ENCODE results near the gene CCT4. TPM values are rescaled to one million over a fixed set of nuclear protein-coding genes. Genes with fewer than 3 reads are reported as not detected.
A peak's percentile ranks its signal among the peaks of the same experiment; 100 is the strongest.

Gene CCT4
- total RNA-seq, 1 experiment from 2014 or later = 203 TPM

DNA sequence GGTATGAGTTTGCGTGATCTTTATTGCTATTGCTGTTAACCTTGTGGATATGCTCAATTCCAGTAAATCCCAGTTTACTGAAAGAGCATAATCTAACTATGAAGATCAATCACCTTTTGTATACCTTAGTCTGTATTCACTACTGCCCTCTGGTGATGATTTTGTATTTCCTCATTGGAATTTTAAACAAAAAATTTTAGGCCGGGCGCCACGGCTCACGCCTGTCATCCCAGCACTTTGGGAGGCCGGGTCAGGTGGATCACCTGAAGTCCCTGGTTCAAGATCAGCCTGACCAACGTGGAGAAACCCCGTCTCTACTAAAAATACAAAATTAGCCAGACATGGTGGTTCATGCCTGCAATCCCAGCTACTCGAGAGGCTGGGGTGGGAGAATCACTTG, 22.1 kb upstream of the CCT4 start:
- H3K4me3 Mint-ChIP-seq (ENCODE audit: unreplicated experiment) = no peak overlapping the region
- peak; percentile 38 for DNase-seq (ENCODE audit: unreplicated experiment)
- ChIA-PET POLR2A (no interaction called here), CTCF (interaction anchor here (0.6 to 1.1 kb wide), 5 partner anchors 12 to 373 kb away, joined by 3 to 4 read pairs (median 3); no protein-coding TSS in a partner anchor)
- intact Hi-C loops (cut with micrococcal nuclease) = loop anchor here (10.0 kb wide), 1 partner anchor 864 kb away; no protein-coding TSS in a partner anchor
- TF ChIP-seq, protein P1, sequence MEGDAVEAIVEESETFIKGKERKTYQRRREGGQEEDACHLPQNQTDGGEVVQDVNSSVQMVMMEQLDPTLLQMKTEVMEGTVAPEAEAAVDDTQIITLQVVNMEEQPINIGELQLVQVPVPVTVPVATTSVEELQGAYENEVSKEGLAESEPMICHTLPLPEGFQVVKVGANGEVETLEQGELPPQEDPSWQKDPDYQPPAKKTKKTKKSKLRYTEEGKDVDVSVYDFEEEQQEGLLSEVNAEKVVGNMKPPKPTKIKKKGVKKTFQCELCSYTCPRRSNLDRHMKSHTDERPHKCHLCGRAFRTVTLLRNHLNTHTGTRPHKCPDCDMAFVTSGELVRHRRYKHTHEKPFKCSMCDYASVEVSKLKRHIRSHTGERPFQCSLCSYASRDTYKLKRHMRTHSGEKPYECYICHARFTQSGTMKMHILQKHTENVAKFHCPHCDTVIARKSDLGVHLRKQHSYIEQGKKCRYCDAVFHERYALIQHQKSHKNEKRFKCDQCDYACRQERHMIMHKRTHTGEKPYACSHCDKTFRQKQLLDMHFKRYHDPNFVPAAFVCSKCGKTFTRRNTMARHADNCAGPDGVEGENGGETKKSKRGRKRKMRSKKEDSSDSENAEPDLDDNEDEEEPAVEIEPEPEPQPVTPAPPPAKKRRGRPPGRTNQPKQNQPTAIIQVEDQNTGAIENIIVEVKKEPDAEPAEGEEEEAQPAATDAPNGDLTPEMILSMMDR (IDR thresholded peaks at IDR 0.05; ENCODE audit: unreplicated experiment) = no peak
- no peaks in the 10 kb centered on the region for H3K9me3 Mint-ChIP-seq (ENCODE audit: unreplicated experiment)
- BruUV-seq (replicated peaks) = no TSS peak
- no peaks in the 10 kb centered on the region for H3K4me1 Mint-ChIP-seq (ENCODE audit: insufficient read depth, unreplicated experiment)
- no peak overlapping the region for H3K27ac Mint-ChIP-seq (ENCODE audit: low read depth, unreplicated experiment)
- H3K36me3 Mint-ChIP-seq (ENCODE audit: insufficient read depth, unreplicated experiment) = no peaks in the 10 kb centered on the region
- no peaks in the 10 kb centered on the region for H3K27me3 Mint-ChIP-seq (ENCODE audit: insufficient read depth, unreplicated experiment)

DNA sequence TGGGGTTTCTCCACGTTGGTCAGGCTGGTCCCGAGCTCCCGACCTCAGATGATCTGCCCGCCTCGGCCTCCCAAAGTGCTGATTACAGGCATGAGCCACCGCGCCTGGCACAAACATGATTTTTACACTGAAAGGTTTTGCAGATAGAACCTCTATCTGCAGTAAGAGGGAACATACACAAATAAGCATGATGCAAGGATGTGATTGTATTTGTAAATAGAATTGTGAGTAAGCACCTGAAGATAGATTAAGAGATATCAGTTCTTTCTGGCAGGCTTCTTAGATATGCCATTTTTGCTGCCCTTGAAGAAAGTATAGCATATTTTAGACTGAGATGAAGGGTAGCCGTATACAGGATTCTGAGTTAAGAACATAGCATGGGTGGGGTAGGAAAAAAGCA, 20.7 kb upstream of the CCT4 start:
- Mint-ChIP-seq H3K27me3 (ENCODE audit: insufficient read depth, unreplicated experiment) (no peaks in the 10 kb centered on the region), H3K36me3 (ENCODE audit: insufficient read depth, unreplicated experiment) (peaks cover 6% of the 10 kb centered on the region), H3K4me3 (ENCODE audit: unreplicated experiment) (no peak overlapping the region), H3K4me1 (ENCODE audit: insufficient read depth, unreplicated experiment) (no peaks in the 10 kb centered on the region), H3K9me3 (ENCODE audit: unreplicated experiment) (no peaks in the 10 kb centered on the region), H3K27ac (ENCODE audit: low read depth, unreplicated experiment) (peak overlapping the region; percentile 1)
- POLR2A ChIA-PET = no interaction called here
- no TSS peak for BruUV-seq (replicated peaks)
- CTCF ChIA-PET = interaction anchor here (0.7 kb wide), 2 partner anchors 502 to 547 kb away, joined by 3 read pairs; no protein-coding TSS in a partner anchor
- no peak for DNase-seq (ENCODE audit: unreplicated experiment)
- TF ChIP-seq, protein P1 (IDR thresholded peaks at IDR 0.05; ENCODE audit: unreplicated experiment) = no peak
- intact Hi-C loops (cut with micrococcal nuclease) = no loop called here

DNA sequence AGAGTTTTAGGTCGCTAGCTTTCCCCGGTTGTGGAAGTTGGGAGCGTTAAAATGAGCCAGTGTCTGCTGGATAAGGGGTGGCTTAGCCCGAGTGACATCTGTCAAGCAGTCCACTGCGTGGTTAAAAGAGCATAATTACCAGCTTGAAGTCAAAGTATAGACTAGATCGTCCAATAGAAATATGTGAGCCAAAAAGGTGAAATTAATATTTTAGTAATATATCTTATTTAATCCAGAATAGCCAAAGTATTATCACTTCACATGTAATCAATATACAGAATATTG, 17.7 kb upstream of the CCT4 start:
- intact Hi-C loops (cut with micrococcal nuclease) = no loop called here
- ChIA-PET POLR2A (interaction anchor here (0.8 to 3.4 kb wide), 7 partner anchors 9 to 367 kb away, joined by 3 to 13 read pairs (median 6); partner anchors contain the start of genes FAM161A and XPO1), CTCF (interaction anchor here (0.5 to 1.3 kb wide), 4 partner anchors 13 to 498 kb away, joined by 3 to 4 read pairs (median 3); no protein-coding TSS in a partner anchor)
- no peaks in the 10 kb centered on the region for H3K9me3 Mint-ChIP-seq (ENCODE audit: unreplicated experiment)
- H3K36me3 Mint-ChIP-seq (ENCODE audit: insufficient read depth, unreplicated experiment) = peaks cover 6% of the 10 kb centered on the region
- no peaks in the 10 kb centered on the region for H3K27me3 Mint-ChIP-seq (ENCODE audit: insufficient read depth, unreplicated experiment)
- DNase-seq (ENCODE audit: unreplicated experiment) = no peak
- no peaks in the 10 kb centered on the region for H3K4me1 Mint-ChIP-seq (ENCODE audit: insufficient read depth, unreplicated experiment)
- TF ChIP-seq, protein P1 (IDR thresholded peaks at IDR 0.05; ENCODE audit: unreplicated experiment) = no peak
- BruUV-seq (replicated peaks) = no TSS peak
- H3K4me3 Mint-ChIP-seq (ENCODE audit: unreplicated experiment) = peak overlapping the region; percentile 98
- peak overlapping the region; percentile 91 for H3K27ac Mint-ChIP-seq (ENCODE audit: low read depth, unreplicated experiment)

DNA sequence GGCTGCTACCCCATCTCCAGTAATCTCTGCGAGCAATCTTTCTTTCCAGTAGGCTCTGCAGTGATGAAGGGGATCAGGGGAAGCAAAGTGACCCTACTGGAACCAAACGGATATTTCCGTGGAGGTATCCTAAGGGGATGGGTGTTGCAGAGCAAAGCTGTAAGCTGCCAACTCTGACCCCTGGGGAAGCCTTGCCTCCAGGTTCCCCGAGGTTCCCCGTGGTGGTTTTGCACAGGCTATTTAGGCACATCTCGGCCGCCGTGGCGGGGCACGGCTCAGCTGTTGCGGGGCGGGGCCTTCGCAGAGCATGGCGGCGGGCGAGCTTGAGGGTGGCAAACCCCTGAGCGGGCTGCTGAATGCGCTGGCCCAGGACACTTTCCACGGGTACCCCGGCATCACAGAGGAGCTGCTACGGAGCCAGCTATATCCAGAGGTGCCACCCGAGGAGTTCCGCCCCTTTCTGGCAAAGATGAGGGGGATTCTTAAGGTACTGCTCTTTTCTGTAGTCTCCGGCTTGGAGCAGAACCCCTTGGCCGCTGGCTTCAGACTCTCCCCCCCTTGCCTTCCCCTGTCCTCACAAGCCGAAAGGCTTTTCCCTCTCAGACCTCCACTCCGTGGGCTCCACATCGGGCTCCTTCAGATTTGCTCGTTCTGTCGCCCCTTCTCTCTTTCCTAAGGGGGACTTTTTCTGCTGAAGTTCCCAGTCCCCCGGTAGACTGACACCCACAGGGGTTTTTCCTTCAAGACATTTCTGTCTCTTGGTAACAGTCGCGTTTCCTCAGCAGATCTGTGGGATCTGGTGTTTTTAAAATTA, 17.1 kb upstream of the CCT4 start, which contains the start of gene COMMD1:
TSS of gene COMMD1 (plus strand) at position 303 of the 814 bp plus-strand sequence. CDS start at position 308, 5 bp downstream.
- DNase-seq (ENCODE audit: unreplicated experiment) = peak; percentile 72
- ChIA-PET POLR2A (interaction anchor here (0.6 to 3.4 kb wide), 8 partner anchors 8 to 472 kb away, joined by 3 to 13 read pairs (median 5); partner anchors contain the start of genes FAM161A and XPO1), CTCF (interaction anchor here (0.6 to 1.3 kb wide), 9 partner anchors 12 to 872 kb away, joined by 3 to 5 read pairs (median 4); partner anchors contain the start of gene FAM161A)
- H3K36me3 Mint-ChIP-seq (ENCODE audit: insufficient read depth, unreplicated experiment) = peaks cover 6% of the 10 kb centered on the region
- peak within 1 kb of the TSS; percentile 91 for H3K27ac Mint-ChIP-seq (ENCODE audit: low read depth, unreplicated experiment)
- intact Hi-C loops (cut with micrococcal nuclease) = no loop called here
- peak within 1 kb of the TSS; percentile 98 for H3K4me3 Mint-ChIP-seq (ENCODE audit: unreplicated experiment)
- BruUV-seq (replicated peaks) = TSS peak; percentile 60
- TF ChIP-seq, protein P1 (IDR thresholded peaks at IDR 0.05; ENCODE audit: unreplicated experiment) = no peak
- H3K9me3 Mint-ChIP-seq (ENCODE audit: unreplicated experiment) = no peaks in the 10 kb centered on the region
- H3K27me3 Mint-ChIP-seq (ENCODE audit: insufficient read depth, unreplicated experiment) = no peaks in the 10 kb centered on the region
- no peaks in the 10 kb centered on the region for H3K4me1 Mint-ChIP-seq (ENCODE audit: insufficient read depth, unreplicated experiment)
